ENCODE data around the gene SEMA3F. TPM values are rescaled to one million over a fixed set of nuclear protein-coding genes. Genes with fewer than 3 reads are reported as not detected.

The SEMA3F gene
- total and polyA plus RNA-seq, 2 donors (not counting 1 experiment from before 2014, with no cell fraction given), result 5.1 to 9.7 TPM

DNA sequence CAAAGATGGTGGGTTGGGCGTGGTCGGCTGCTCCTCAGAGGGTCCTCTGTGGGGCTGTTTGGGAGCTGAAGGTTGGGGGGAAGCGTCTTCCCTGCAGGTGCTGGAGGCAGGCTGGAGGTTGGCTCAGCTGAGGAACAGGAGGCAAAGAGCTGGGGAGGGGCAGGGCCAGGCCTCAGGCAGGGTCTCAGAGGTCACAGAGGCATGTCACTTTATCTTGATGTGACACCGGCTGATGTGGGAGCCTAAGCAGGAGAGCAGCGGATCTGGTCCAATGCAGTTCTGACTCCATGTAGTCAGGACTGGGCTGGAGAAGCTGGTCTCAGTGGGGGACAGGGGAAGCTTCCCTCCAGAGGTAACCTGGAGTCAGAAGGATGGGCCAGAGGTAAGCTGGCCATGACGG is 28.6 kb downstream of the SEMA3F start:
- no peaks in the 10 kb centered on the region for H3K4me1 ChIP-seq (ENCODE audit: control insufficient read depth, extremely low read depth, insufficient read depth, low read length)
- H3K36me3 ChIP-seq (ENCODE audit: control insufficient read depth, insufficient read depth, low read length), result no peaks in the 10 kb centered on the region
- H2AFZ ChIP-seq (ENCODE audit: low read length), result no peak overlapping the region
- no peaks in the 10 kb centered on the region for H3K27me3 ChIP-seq (ENCODE audit: control insufficient read depth, insufficient read depth, low read length)
- H3K27ac ChIP-seq (ENCODE audit: insufficient read depth, low read length), result no peak overlapping the region
- H3K4me2 ChIP-seq (ENCODE audit: extremely low read depth, insufficient read depth, low read length), result no peak overlapping the region
- no peaks in the 10 kb centered on the region for H3K79me2 ChIP-seq (ENCODE audit: control insufficient read depth, insufficient read depth, low read length)
- TF ChIP-seq, protein P1, sequence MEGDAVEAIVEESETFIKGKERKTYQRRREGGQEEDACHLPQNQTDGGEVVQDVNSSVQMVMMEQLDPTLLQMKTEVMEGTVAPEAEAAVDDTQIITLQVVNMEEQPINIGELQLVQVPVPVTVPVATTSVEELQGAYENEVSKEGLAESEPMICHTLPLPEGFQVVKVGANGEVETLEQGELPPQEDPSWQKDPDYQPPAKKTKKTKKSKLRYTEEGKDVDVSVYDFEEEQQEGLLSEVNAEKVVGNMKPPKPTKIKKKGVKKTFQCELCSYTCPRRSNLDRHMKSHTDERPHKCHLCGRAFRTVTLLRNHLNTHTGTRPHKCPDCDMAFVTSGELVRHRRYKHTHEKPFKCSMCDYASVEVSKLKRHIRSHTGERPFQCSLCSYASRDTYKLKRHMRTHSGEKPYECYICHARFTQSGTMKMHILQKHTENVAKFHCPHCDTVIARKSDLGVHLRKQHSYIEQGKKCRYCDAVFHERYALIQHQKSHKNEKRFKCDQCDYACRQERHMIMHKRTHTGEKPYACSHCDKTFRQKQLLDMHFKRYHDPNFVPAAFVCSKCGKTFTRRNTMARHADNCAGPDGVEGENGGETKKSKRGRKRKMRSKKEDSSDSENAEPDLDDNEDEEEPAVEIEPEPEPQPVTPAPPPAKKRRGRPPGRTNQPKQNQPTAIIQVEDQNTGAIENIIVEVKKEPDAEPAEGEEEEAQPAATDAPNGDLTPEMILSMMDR (conservative IDR thresholded peaks at IDR 0.05 in 1 of 2, IDR thresholded peaks at IDR 0.05 in 1 of 2; ENCODE audit: low read depth in 1 of 2, low read length in 2 of 2), result no peak
- TF ChIP-seq EZH2 (IDR thresholded peaks at IDR 0.05; ENCODE audit: low read length, missing control alignments), result no peak
- DNase-seq (ENCODE audit: low read depth in 2 of 2), result no peak
- no peak overlapping the region for H3K9ac ChIP-seq (ENCODE audit: insufficient read depth, low read length)
- no peak overlapping the region for H3K4me3 ChIP-seq (replicated peaks in 1 of 4; ENCODE audit: control extremely low read depth in 1 of 4, insufficient read depth in 1 of 4, low read depth in 3 of 4, low read length in 4 of 4)
- H4K20me1 ChIP-seq (ENCODE audit: control insufficient read depth, extremely low read depth, insufficient read depth, low read length), result no peaks in the 10 kb centered on the region
- no peaks in the 10 kb centered on the region for H3K9me3 ChIP-seq (ENCODE audit: control insufficient read depth, insufficient read depth, low read depth, low read length)

- H3K27me3 ChIP-seq (ENCODE audit: control insufficient read depth, insufficient read depth, low read length), result no peaks in the 10 kb centered on the region
- no peak overlapping the region for H3K9ac ChIP-seq (ENCODE audit: insufficient read depth, low read length)
- H3K36me3 ChIP-seq (ENCODE audit: control insufficient read depth, insufficient read depth, low read length), result no peaks in the 10 kb centered on the region
- H3K4me2 ChIP-seq (ENCODE audit: extremely low read depth, insufficient read depth, low read length), result no peak overlapping the region
- H3K79me2 ChIP-seq (ENCODE audit: control insufficient read depth, insufficient read depth, low read length), result no peaks in the 10 kb centered on the region
- DNase-seq (ENCODE audit: low read depth in 2 of 2), result no peak
- H4K20me1 ChIP-seq (ENCODE audit: control insufficient read depth, extremely low read depth, insufficient read depth, low read length), result no peaks in the 10 kb centered on the region
- no peaks in the 10 kb centered on the region for H3K4me1 ChIP-seq (ENCODE audit: control insufficient read depth, extremely low read depth, insufficient read depth, low read length)
- H3K9me3 ChIP-seq (ENCODE audit: control insufficient read depth, insufficient read depth, low read depth, low read length), result no peaks in the 10 kb centered on the region
- no peak overlapping the region for H3K27ac ChIP-seq (ENCODE audit: insufficient read depth, low read length)
- no peak for TF ChIP-seq EZH2 (IDR thresholded peaks at IDR 0.05; ENCODE audit: low read length, missing control alignments)
- TF ChIP-seq, protein P1 (conservative IDR thresholded peaks at IDR 0.05 in 1 of 2, IDR thresholded peaks at IDR 0.05 in 1 of 2; ENCODE audit: low read depth in 1 of 2, low read length in 2 of 2), result no peak
- H3K4me3 ChIP-seq (replicated peaks in 1 of 4; ENCODE audit: control extremely low read depth in 1 of 4, insufficient read depth in 1 of 4, low read depth in 3 of 4, low read length in 4 of 4), result no peak overlapping the region
- H2AFZ ChIP-seq (ENCODE audit: low read length), result no peak overlapping the region
These were observed 29.3 kb downstream of the SEMA3F start for GRCh38 chr3:50184242-50184978.

GRCh38 chr3:50185230-50185629 is 30.1 kb downstream of the SEMA3F start:
- TF ChIP-seq, protein P1 (conservative IDR thresholded peaks at IDR 0.05 in 1 of 2, IDR thresholded peaks at IDR 0.05 in 1 of 2; ENCODE audit: low read depth in 1 of 2, low read length in 2 of 2), result no peak
- TF ChIP-seq EZH2 (IDR thresholded peaks at IDR 0.05; ENCODE audit: low read length, missing control alignments), result no peak
- no peak overlapping the region for H3K4me3 ChIP-seq (replicated peaks in 1 of 4; ENCODE audit: control extremely low read depth in 1 of 4, insufficient read depth in 1 of 4, low read depth in 3 of 4, low read length in 4 of 4)
- no peaks in the 10 kb centered on the region for H3K36me3 ChIP-seq (ENCODE audit: control insufficient read depth, insufficient read depth, low read length)
- H3K27ac ChIP-seq (ENCODE audit: insufficient read depth, low read length), result no peak overlapping the region
- H3K9ac ChIP-seq (ENCODE audit: insufficient read depth, low read length), result no peak overlapping the region
- H2AFZ ChIP-seq (ENCODE audit: low read length), result no peak overlapping the region
- no peaks in the 10 kb centered on the region for H3K27me3 ChIP-seq (ENCODE audit: control insufficient read depth, insufficient read depth, low read length)
- no peaks in the 10 kb centered on the region for H3K79me2 ChIP-seq (ENCODE audit: control insufficient read depth, insufficient read depth, low read length)
- no peaks in the 10 kb centered on the region for H3K4me1 ChIP-seq (ENCODE audit: control insufficient read depth, extremely low read depth, insufficient read depth, low read length)
- no peaks in the 10 kb centered on the region for H3K9me3 ChIP-seq (ENCODE audit: control insufficient read depth, insufficient read depth, low read depth, low read length)
- H3K4me2 ChIP-seq (ENCODE audit: extremely low read depth, insufficient read depth, low read length), result no peak overlapping the region
- no peak for DNase-seq (ENCODE audit: low read depth in 2 of 2)
- no peaks in the 10 kb centered on the region for H4K20me1 ChIP-seq (ENCODE audit: control insufficient read depth, extremely low read depth, insufficient read depth, low read length)

Measured in fibroblast of lung (primary cell).